ENCODE data around the gene POLR1G. TPM values are rescaled to one million over a fixed set of nuclear protein-coding genes. Genes with fewer than 3 reads are reported as not detected.
A peak's percentile ranks its signal among the peaks of the same experiment; 100 is the strongest.

Gene POLR1G
- total and polyA plus RNA-seq, 9 of the 15 experiments (the other 6 are each of a cell fraction or from before 2014, with no cell fraction given), result 3.0 to 50.1 (median 27.4) TPM

GRCh38 chr19:45405435-45406225, 814 bp upstream of the POLR1G start (continued):
- TF ChIP-seq FOXP1 (CRISPR knock-in tag; IDR thresholded peaks at IDR 0.05) (no peak), ZEB2 (IDR thresholded peaks at IDR 0.05) (0 out of 2 replicates have a peak, but pooled peaks have one; percentile 16), HMG20B (CRISPR knock-in tag; IDR thresholded peaks at IDR 0.05) (no peak), HNRNPLL (IDR thresholded peaks at IDR 0.05; ENCODE audit: low read depth, low read length, poor library complexity, severe bottlenecking) (no peak), RAD21 (CRISPR knock-in tag; conservative IDR thresholded peaks at IDR 0.05 in 1 of 2, IDR thresholded peaks at IDR 0.05 in 1 of 2) (no peak), RNF219 (CRISPR knock-in tag; IDR thresholded peaks at IDR 0.05) (no peak), TAF1 (IDR thresholded peaks at IDR 0.05; ENCODE audit: control insufficient read depth, extremely low read depth, insufficient read depth, low read length, severe bottlenecking) (peak; percentile 35), DPF2 (IDR thresholded peaks at IDR 0.05) (peak; percentile 66; the same call in 1 of the 2 replicates), GTF2E2 (tag; IDR thresholded peaks at IDR 0.05) (no peak), ZNF282 (CRISPR knock-in tag; IDR thresholded peaks at IDR 0.05) (no peak), NR2F6 (CRISPR knock-in tag; IDR thresholded peaks at IDR 0.05) (no peak), ETV1 (tag; conservative IDR thresholded peaks at IDR 0.05; ENCODE audit: low read depth) (no peak), NFATC3 (IDR thresholded peaks at IDR 0.05) (no peak), SAFB (IDR thresholded peaks at IDR 0.05; ENCODE audit: borderline replicate concordance, low read depth, low read length) (peak; percentile 97), NR3C1 (CRISPR knock-in tag; IDR thresholded peaks at IDR 0.05) (no peak), ZNF766 (CRISPR knock-in tag; conservative IDR thresholded peaks at IDR 0.05) (peak; percentile 96), BCL6 (CRISPR knock-in tag; IDR thresholded peaks at IDR 0.05) (no peak), HDAC8 (tag; IDR thresholded peaks at IDR 0.05) (no peak), ELF4 (CRISPR knock-in tag; IDR thresholded peaks at IDR 0.05) (no peak), ATF7 (IDR thresholded peaks at IDR 0.05) (0 out of 2 replicates have a peak, but pooled peaks have one; percentile 9), MECOM (CRISPR knock-in tag; IDR thresholded peaks at IDR 0.05) (no peak)
- TF ChIP-seq, protein P1, sequence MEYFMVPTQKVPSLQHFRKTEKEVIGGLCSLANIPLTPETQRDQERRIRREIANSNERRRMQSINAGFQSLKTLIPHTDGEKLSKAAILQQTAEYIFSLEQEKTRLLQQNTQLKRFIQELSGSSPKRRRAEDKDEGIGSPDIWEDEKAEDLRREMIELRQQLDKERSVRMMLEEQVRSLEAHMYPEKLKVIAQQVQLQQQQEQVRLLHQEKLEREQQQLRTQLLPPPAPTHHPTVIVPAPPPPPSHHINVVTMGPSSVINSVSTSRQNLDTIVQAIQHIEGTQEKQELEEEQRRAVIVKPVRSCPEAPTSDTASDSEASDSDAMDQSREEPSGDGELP (CRISPR knock-in tag; IDR thresholded peaks at IDR 0.05; ENCODE audit: borderline replicate concordance), result peak; percentile 1; the same call in 1 of the 2 replicates
- TF ChIP-seq, protein P2, sequence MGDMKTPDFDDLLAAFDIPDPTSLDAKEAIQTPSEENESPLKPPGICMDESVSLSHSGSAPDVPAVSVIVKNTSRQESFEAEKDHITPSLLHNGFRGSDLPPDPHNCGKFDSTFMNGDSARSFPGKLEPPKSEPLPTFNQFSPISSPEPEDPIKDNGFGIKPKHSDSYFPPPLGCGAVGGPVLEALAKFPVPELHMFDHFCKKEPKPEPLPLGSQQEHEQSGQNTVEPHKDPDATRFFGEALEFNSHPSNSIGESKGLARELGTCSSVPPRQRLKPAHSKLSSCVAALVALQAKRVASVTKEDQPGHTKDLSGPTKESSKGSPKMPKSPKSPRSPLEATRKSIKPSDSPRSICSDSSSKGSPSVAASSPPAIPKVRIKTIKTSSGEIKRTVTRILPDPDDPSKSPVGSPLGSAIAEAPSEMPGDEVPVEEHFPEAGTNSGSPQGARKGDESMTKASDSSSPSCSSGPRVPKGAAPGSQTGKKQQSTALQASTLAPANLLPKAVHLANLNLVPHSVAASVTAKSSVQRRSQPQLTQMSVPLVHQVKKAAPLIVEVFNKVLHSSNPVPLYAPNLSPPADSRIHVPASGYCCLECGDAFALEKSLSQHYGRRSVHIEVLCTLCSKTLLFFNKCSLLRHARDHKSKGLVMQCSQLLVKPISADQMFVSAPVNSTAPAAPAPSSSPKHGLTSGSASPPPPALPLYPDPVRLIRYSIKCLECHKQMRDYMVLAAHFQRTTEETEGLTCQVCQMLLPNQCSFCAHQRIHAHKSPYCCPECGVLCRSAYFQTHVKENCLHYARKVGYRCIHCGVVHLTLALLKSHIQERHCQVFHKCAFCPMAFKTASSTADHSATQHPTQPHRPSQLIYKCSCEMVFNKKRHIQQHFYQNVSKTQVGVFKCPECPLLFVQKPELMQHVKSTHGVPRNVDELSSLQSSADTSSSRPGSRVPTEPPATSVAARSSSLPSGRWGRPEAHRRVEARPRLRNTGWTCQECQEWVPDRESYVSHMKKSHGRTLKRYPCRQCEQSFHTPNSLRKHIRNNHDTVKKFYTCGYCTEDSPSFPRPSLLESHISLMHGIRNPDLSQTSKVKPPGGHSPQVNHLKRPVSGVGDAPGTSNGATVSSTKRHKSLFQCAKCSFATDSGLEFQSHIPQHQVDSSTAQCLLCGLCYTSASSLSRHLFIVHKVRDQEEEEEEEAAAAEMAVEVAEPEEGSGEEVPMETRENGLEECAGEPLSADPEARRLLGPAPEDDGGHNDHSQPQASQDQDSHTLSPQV (IDR thresholded peaks at IDR 0.05), result peak; percentile 92

Data from K562 (cell line).